ENCODE measurements around the gene TET3. TPM values are rescaled to one million over a fixed set of nuclear protein-coding genes. Genes with fewer than 3 reads are reported as not detected.

The TET3 gene
- total RNA-seq, 1 donor from 2014 or later: 6.2 TPM

DNA sequence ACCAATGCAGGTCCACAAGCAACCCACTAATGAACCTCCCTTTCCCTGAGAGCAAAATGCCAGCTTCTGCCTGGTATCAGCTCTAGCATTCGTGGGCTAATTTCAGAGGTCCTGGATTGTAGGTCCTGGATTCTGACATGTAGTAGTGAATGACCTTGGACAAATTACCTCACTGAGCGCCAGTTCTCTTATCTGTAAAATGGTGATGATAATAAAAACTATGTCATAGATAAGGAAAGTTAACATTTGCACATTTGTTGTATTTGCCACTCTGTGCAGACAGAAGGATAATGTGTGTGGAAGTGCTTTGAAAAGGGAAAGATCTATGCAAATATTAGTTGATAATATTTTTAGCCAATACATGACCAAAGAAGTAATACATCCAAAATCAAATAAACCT is 4.1 kb upstream of the TET3 start:
- Histone ChIP-seq H2AFZ (replicated peaks) (no peak overlapping the region), H4K20me1 (ENCODE audit: low read depth) (peaks cover 48% of the 10 kb centered on the region), H3K9ac (no peak overlapping the region), H3K27me3 (peaks cover 82% of the 10 kb centered on the region), H3K4me2 (peak overlapping the region; percentile 88), H3K36me3 (no peaks in the 10 kb centered on the region), H3K9me3 (ENCODE audit: low read depth) (no peaks in the 10 kb centered on the region), H3K4me1 (peaks cover 17% of the 10 kb centered on the region), H3K79me2 (ENCODE audit: low read depth) (peaks cover 1% of the 10 kb centered on the region), H3F3A (ENCODE audit: low read depth) (peaks cover 34% of the 10 kb centered on the region), H3K4me3 (no peak overlapping the region), H3K27ac (no peak overlapping the region)
- H3K36me3 Mint-ChIP-seq: no peaks in the 10 kb centered on the region
- peaks cover 23% of the 10 kb centered on the region for H3K4me1 Mint-ChIP-seq
- H3K4me3 Mint-ChIP-seq: peak overlapping the region; percentile 85
- TF ChIP-seq EZH2 (IDR thresholded peaks at IDR 0.05) (no peak), EZH2phosphoT487 (IDR thresholded peaks at IDR 0.05) (no peak)
- TF ChIP-seq, protein P1, sequence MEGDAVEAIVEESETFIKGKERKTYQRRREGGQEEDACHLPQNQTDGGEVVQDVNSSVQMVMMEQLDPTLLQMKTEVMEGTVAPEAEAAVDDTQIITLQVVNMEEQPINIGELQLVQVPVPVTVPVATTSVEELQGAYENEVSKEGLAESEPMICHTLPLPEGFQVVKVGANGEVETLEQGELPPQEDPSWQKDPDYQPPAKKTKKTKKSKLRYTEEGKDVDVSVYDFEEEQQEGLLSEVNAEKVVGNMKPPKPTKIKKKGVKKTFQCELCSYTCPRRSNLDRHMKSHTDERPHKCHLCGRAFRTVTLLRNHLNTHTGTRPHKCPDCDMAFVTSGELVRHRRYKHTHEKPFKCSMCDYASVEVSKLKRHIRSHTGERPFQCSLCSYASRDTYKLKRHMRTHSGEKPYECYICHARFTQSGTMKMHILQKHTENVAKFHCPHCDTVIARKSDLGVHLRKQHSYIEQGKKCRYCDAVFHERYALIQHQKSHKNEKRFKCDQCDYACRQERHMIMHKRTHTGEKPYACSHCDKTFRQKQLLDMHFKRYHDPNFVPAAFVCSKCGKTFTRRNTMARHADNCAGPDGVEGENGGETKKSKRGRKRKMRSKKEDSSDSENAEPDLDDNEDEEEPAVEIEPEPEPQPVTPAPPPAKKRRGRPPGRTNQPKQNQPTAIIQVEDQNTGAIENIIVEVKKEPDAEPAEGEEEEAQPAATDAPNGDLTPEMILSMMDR (IDR thresholded peaks at IDR 0.05): no peak
- H3K27me3 Mint-ChIP-seq (ENCODE audit: insufficient read depth, low read depth): peaks cover 29% of the 10 kb centered on the region
- H3K9me3 Mint-ChIP-seq: no peaks in the 10 kb centered on the region
- H3K27ac Mint-ChIP-seq: no peak overlapping the region
- DNase-seq (ENCODE audit: low spot score): no peak

DNA sequence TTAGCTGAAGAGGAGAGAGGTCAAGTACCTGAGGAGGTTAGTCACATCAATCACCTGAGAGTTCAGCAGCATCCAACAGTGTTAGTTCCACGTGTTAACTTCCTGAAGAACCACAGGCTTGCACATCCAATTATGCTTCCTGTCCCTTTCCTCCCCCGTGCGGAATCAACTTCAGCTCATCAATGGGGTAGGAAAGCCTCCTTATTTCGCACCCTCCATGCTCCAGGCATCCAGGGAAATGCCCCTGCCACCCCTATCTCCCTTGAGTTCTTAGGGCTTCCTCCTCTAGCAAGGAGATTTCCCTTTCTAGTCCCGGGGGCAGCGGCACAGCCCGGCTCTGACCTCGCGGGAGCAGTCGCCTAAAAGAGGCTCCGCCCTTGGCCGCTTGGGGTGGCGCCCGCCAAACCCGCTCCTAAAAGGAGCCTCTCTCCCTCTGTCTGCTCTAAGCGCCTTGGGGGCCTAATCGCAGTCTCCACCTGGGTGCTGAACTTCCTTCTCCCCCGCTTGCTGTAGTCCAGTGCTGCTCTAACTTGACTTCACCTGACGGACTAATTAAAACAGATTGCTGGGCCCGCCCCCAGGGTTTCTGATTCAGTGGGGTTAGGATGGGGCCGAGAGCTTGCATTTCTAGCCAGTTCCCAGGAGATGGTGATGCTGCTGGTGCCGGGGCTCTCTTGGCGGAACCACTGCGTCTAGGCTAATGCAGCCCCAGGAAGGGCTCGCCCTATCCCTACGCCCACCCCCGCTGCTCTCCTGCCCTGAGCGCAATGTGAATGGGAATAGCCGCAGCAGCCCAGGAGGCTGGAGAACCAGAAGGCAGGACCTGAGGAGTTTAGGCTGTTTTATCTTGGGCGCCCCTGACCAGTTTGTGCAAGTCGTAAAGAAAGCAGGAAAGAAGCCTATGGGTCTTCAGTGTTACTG is 3.4 kb upstream of the TET3 start:
- Histone ChIP-seq H3K9ac (no peak overlapping the region), H3K27ac (no peak overlapping the region), H4K20me1 (ENCODE audit: low read depth) (peaks cover 48% of the 10 kb centered on the region), H3K4me3 (peak overlapping the region; percentile 54), H2AFZ (replicated peaks) (peak overlapping the region; percentile 75), H3K27me3 (peaks cover 89% of the 10 kb centered on the region), H3F3A (ENCODE audit: low read depth) (peaks cover 38% of the 10 kb centered on the region), H3K4me2 (peak overlapping the region; percentile 88), H3K79me2 (ENCODE audit: low read depth) (peaks cover 9% of the 10 kb centered on the region), H3K36me3 (no peaks in the 10 kb centered on the region), H3K4me1 (peaks cover 24% of the 10 kb centered on the region), H3K9me3 (ENCODE audit: low read depth) (no peaks in the 10 kb centered on the region)
- TF ChIP-seq, protein P1 (IDR thresholded peaks at IDR 0.05): no peak
- peak; percentile 71 for TF ChIP-seq EZH2 (IDR thresholded peaks at IDR 0.05)
- peak; percentile 60 for TF ChIP-seq EZH2phosphoT487 (IDR thresholded peaks at IDR 0.05)
- Mint-ChIP-seq H3K9me3 (no peaks in the 10 kb centered on the region), H3K36me3 (no peaks in the 10 kb centered on the region), H3K27me3 (ENCODE audit: insufficient read depth, low read depth) (peaks cover 26% of the 10 kb centered on the region), H3K4me1 (peaks cover 31% of the 10 kb centered on the region), H3K27ac (no peak overlapping the region), H3K4me3 (peak overlapping the region; percentile 85)
- peak; percentile 69 for DNase-seq (ENCODE audit: low spot score)

DNA sequence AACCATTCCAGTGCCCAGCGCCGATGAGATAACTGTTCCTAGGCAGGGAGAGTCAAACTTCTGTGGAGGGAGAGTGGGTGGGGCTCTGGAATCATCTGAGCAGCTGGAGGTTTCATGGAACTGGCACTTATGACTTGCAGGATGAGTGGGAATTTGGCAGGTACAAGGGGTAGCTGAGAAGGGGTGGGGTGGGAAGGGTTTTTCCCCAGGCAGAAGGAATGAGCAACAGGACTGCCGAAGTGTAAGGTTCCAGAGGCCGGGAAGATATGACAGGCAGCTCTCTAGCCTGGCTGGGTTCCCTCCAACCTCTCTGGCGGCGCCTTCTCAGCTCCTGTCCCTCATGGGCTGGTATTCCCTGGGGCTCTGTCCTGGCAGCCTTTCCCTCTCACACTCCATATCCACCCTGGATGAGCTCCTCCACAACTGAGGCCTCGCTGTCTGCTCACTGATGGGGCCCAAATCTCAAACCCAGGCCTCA is 2.5 kb upstream of the TET3 start:
- Histone ChIP-seq H3K9ac (no peak overlapping the region), H3K4me1 (peaks cover 29% of the 10 kb centered on the region), H2AFZ (replicated peaks) (no peak overlapping the region), H3F3A (ENCODE audit: low read depth) (peaks cover 46% of the 10 kb centered on the region), H3K36me3 (no peaks in the 10 kb centered on the region), H3K4me2 (no peak overlapping the region), H3K4me3 (no peak overlapping the region), H3K9me3 (ENCODE audit: low read depth) (no peaks in the 10 kb centered on the region), H3K27ac (no peak overlapping the region), H3K79me2 (ENCODE audit: low read depth) (peaks cover 17% of the 10 kb centered on the region), H3K27me3 (peaks cover 89% of the 10 kb centered on the region), H4K20me1 (ENCODE audit: low read depth) (peaks cover 53% of the 10 kb centered on the region)
- peak overlapping the region; percentile 85 for H3K4me3 Mint-ChIP-seq
- no peak for DNase-seq (ENCODE audit: low spot score)
- no peak for TF ChIP-seq EZH2 (IDR thresholded peaks at IDR 0.05)
- TF ChIP-seq, protein P1 (IDR thresholded peaks at IDR 0.05): no peak
- no peak for TF ChIP-seq EZH2phosphoT487 (IDR thresholded peaks at IDR 0.05)
- peaks cover 6% of the 10 kb centered on the region for H3K36me3 Mint-ChIP-seq
- peaks cover 33% of the 10 kb centered on the region for H3K27me3 Mint-ChIP-seq (ENCODE audit: insufficient read depth, low read depth)
- peaks cover 38% of the 10 kb centered on the region for H3K4me1 Mint-ChIP-seq
- no peaks in the 10 kb centered on the region for H3K9me3 Mint-ChIP-seq
- no peak overlapping the region for H3K27ac Mint-ChIP-seq
